SK-N-SH (cell line): Measurements from ENCODE around the gene PDE4B. TPM values are rescaled to one million over a fixed set of nuclear protein-coding genes. Genes with fewer than 3 reads are reported as not detected.

Source experiments
- CTCF ChIA-PET: fragments of 300-600, 350-600 bp; formaldehyde crosslinking; extraction: SDS; loops from one replicate; lab custom pipeline; 2021; lab: Yijun Ruan, JAX
- POLR2A ChIA-PET: fragments of 350-600 bp; sonication (Branson Sonifier 250); formaldehyde crosslinking; extraction: SDS; loops from one replicate; lab custom pipeline; 2020; ENCODE audit warnings: antibody characterized with exemption, inconsistent platforms; lab: Yijun Ruan, JAX
- DNase-seq: peaks from one replicate; pipeline ENCODE4 v3.0.0; 2012
- H2AFZ ChIP-seq: fragments of 200-600 bp; sonication (generic); 2 replicates; pipeline ENCODE4 v1.8.1; 2016; ENCODE audit warnings: antibody characterized with exemption, mild to moderate bottlenecking, low read depth
- H3F3A ChIP-seq: fragments of 200-600 bp; sonication (generic); replicated peaks from 2 replicates; pipeline ENCODE3; 2016; ENCODE audit warnings: antibody characterized with exemption, mild to moderate bottlenecking; ENCODE audit not compliant: insufficient read depth
- H3K27ac ChIP-seq, 2 experiments: fragments of 200-500 bp in 1 of 2; fragments of 200-600 bp in 1 of 2; sonication (Bioruptor generic) in 1 of 2; sonication (generic), shearing (Covaris generic) in 1 of 2; 2 replicates each; pipeline versions ENCODE4 v1.5.1 to v1.6.1; 2014 to 2016; ENCODE audit warnings: low read depth in 2 of 2, inconsistent platforms in 1 of 2, low read length in 1 of 2, mild to moderate bottlenecking in 1 of 2, mixed read lengths in 1 of 2
- H3K27me3 ChIP-seq: fragments of 200-600 bp; sonication (generic), shearing (Covaris generic); 2 replicates; pipeline ENCODE4 v1.6.1; 2016; ENCODE audit warnings: mixed run types; ENCODE audit not compliant: insufficient read depth
- H3K36me3 ChIP-seq, 2 experiments: fragments of 200-500 bp in 1 of 2; fragments of 200-600 bp in 1 of 2; sonication (Bioruptor generic) in 1 of 2; sonication (generic) in 1 of 2; replicated peaks in 1 of 2; 2 replicates each; pipeline versions ENCODE3 to v1.5.1; 2014 to 2016; ENCODE audit warnings: low read length in 1 of 2, mild to moderate bottlenecking in 1 of 2; ENCODE audit not compliant: insufficient read depth in 2 of 2, control insufficient read depth in 1 of 2
- H3K4me1 ChIP-seq, 2 experiments: fragments of 200-500 bp in 1 of 2; fragments of 200-600 bp in 1 of 2; sonication (Bioruptor generic) in 1 of 2; sonication (generic), shearing (Covaris generic) in 1 of 2; 2 replicates each; pipeline versions ENCODE4 v1.5.1 to v1.6.1; 2014 to 2016; ENCODE audit warnings: low read depth in 1 of 2, low read length in 1 of 2, mixed run types in 1 of 2; ENCODE audit not compliant: insufficient read depth in 2 of 2, control insufficient read depth in 1 of 2
- H3K4me2 ChIP-seq: fragments of 200-600 bp; sonication (generic), shearing (Covaris generic); 2 replicates; pipeline ENCODE4 v1.6.1; 2017; ENCODE audit warnings: mixed run types
- H3K4me3 ChIP-seq, 2 experiments: fragments of 200-500 bp in 1 of 2; fragments of 200-600 bp in 1 of 2; sonication (Bioruptor generic) in 1 of 2; sonication (generic), shearing (Covaris generic) in 1 of 2; 2 replicates each; pipeline versions ENCODE4 v1.5.1 to v1.8.1; 2014 to 2016; ENCODE audit warnings: low read depth in 2 of 2, inconsistent platforms in 1 of 2, low read length in 1 of 2, mild to moderate bottlenecking in 1 of 2, mixed read lengths in 1 of 2, moderate library complexity in 1 of 2
- H3K79me2 ChIP-seq: fragments of 200-600 bp; sonication (generic); 2 replicates; pipeline ENCODE4 v1.8.1; 2017; ENCODE audit warnings: mild to moderate bottlenecking; ENCODE audit not compliant: insufficient read depth
- H3K9ac ChIP-seq: fragments of 200-600 bp; sonication (generic); 2 replicates; pipeline ENCODE4 v1.6.1; 2017; ENCODE audit warnings: mixed run types
- H3K9me2 ChIP-seq: fragments of 200-600 bp; sonication (generic); 2 replicates; pipeline ENCODE4 v1.6.1; 2017; ENCODE audit warnings: mixed run types
- H3K9me3 ChIP-seq: fragments of 200-600 bp; sonication (generic); 2 replicates; pipeline ENCODE4 v1.6.1; 2017; ENCODE audit warnings: mixed run types, mild to moderate bottlenecking, moderate library complexity
- H4K20me1 ChIP-seq: fragments of 200-600 bp; sonication (generic); 2 replicates; pipeline ENCODE4 v1.6.1; 2017; ENCODE audit warnings: mild to moderate bottlenecking, mixed run types; ENCODE audit not compliant: insufficient read depth
- CHD2 ChIP-seq: fragments of 150-350 bp; IDR thresholded peaks from 2 replicates; pipeline ENCODE4 v1.6.1; 2018; ENCODE audit warnings: low read length; ENCODE audit not compliant: partially characterized antibody
- FOSL2 ChIP-seq: IDR thresholded peaks from 2 replicates; pipeline ENCODE4 v1.4.0; 2012; ENCODE audit warnings: low read depth, mild to moderate bottlenecking, moderate library complexity, borderline replicate concordance
- FOXM1 ChIP-seq: IDR thresholded peaks from 2 replicates; pipeline ENCODE4 v1.4.0; 2012; ENCODE audit warnings: low read depth, mild to moderate bottlenecking
- GABPA ChIP-seq: IDR thresholded peaks from 2 replicates; pipeline ENCODE4 v1.4.0; 2012; ENCODE audit warnings: low read depth, mild to moderate bottlenecking
- GATA2 ChIP-seq: sonication (generic); formaldehyde crosslinking; IDR thresholded peaks from 2 replicates; pipeline ENCODE4 v1.5.0; 2020; ENCODE audit warnings: mild to moderate bottlenecking, missing genetic modification reagents
- JUND ChIP-seq: IDR thresholded peaks from 2 replicates; pipeline ENCODE4 v1.4.0; 2012
- MEF2A ChIP-seq: IDR thresholded peaks from 2 replicates; pipeline ENCODE4 v1.4.0; 2012; ENCODE audit warnings: low read depth, borderline replicate concordance
- RAD21 ChIP-seq: IDR thresholded peaks from 2 replicates; pipeline ENCODE4 v1.6.1; 2012; ENCODE audit warnings: mild to moderate bottlenecking, low read length
- RCOR1 ChIP-seq: fragments of 150-350 bp; IDR thresholded peaks from 2 replicates; pipeline ENCODE4 v1.6.1; 2017; ENCODE audit warnings: antibody characterized with exemption, low read length
- RFX5 ChIP-seq: IDR thresholded peaks from 2 replicates; pipeline ENCODE4 v1.6.1; 2012; ENCODE audit warnings: mild to moderate bottlenecking, improper control_type of control experiment, low read length
- SIN3A ChIP-seq: IDR thresholded peaks from 2 replicates; pipeline ENCODE4 v1.6.1; 2012; ENCODE audit warnings: low read depth, mild to moderate bottlenecking, low read length, moderate library complexity, borderline replicate concordance
- TAF1 ChIP-seq: IDR thresholded peaks from 2 replicates; pipeline ENCODE4 v1.6.1; 2012; ENCODE audit warnings: low read depth, mild to moderate bottlenecking, low read length, moderate library complexity, borderline replicate concordance
- TCF12 ChIP-seq: IDR thresholded peaks from 2 replicates; pipeline ENCODE4 v1.4.0; 2012
- TEAD4 ChIP-seq: IDR thresholded peaks from 2 replicates; pipeline ENCODE4 v1.4.0; 2012; ENCODE audit warnings: mild to moderate bottlenecking, borderline replicate concordance; ENCODE audit not compliant: insufficient read depth
- YY1 ChIP-seq: IDR thresholded peaks from 2 replicates; pipeline ENCODE4 v1.4.0; 2012; ENCODE audit warnings: low read depth, mild to moderate bottlenecking
- WGBS: methylation state at CpG from one replicate; pipeline ENCODE4 v1.1.6; 2017; ENCODE audit warnings: low lambda C conversion rate; 5-methylcytosine and 5-hydroxymethylcytosine counted together
- polyA plus RNA-seq, 3 experiments: library from polyadenylated mRNA; depleted of rRNA; stranded (reverse); fragments of >200 nt; gene quantifications; 2 replicates each; pipeline ENCODE4 v1.2.3, GENCODE V29; 2012
- TF ChIP-seq, protein P1 (sequence below): fragments of 150-350 bp; IDR thresholded peaks from 2 replicates; pipeline ENCODE4 v1.6.1; 2017; ENCODE audit warnings: antibody characterized with exemption, low read length, low read depth, borderline replicate concordance
- TF ChIP-seq, protein P2 (sequence below): IDR thresholded peaks from 2 replicates; pipeline ENCODE4 v1.4.0; 2012; ENCODE audit warnings: low read depth, borderline replicate concordance
- TF ChIP-seq, protein P3 (sequence below): IDR thresholded peaks from 2 replicates; pipeline ENCODE4; 2012
- TF ChIP-seq, protein P4 (sequence below): IDR thresholded peaks from 2 replicates; pipeline ENCODE4 v1.4.0; 2012; ENCODE audit warnings: low read depth
- TF ChIP-seq, protein P5 (sequence below): fragments of 200-600 bp; sonication (generic); IDR thresholded peaks from 2 replicates; pipeline ENCODE4 v1.6.1; 2017; ENCODE audit warnings: antibody characterized with exemption, mild to moderate bottlenecking, moderate library complexity

The PDE4B gene
- polyA plus RNA-seq, 1 of the 3 experiments (the other 2 are of a cell fraction): 1.9 TPM

DNA sequence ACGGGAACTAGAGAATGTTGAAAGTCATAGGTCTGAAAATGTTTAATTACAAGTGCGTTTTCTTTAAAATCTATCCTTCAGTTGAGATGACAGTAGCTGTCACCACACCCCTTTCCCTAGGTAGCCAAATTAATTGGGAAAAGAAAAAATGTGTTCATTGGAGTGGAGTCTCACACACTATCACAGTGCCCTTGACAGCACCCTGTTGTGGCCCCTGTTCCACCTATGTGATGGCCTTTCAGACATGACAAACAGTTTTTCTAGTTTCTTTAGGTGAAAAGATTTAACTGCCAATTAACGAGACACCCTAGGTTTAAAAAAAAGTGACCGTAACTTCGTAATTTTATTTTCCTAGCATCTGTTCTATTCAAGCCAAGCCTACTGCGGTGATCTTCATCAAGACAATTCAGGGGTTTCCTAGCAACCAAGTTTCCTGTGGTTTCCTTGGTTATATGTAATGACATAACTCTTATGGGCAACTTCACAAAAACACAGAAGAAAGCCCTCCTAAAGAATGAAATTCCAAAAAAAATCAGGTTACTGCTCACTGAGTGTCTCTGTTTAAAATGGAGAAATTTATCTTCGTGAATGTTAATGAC is 298.3 kb downstream of the PDE4B start:
- H3K4me3 ChIP-seq: no peak overlapping the region
- ChIA-PET POLR2A (no interaction called here), CTCF (no interaction called here)
- no peaks in the 10 kb centered on the region for H3K36me3 ChIP-seq
- H2AFZ ChIP-seq: no peak overlapping the region
- H3K9me2 ChIP-seq: no peaks in the 10 kb centered on the region
- H3K4me1 ChIP-seq: no peaks in the 10 kb centered on the region
- H3K79me2 ChIP-seq: no peaks in the 10 kb centered on the region
- no peak overlapping the region for H3K9ac ChIP-seq
- no peak overlapping the region for H3K4me2 ChIP-seq
- TF ChIP-seq, protein P1, sequence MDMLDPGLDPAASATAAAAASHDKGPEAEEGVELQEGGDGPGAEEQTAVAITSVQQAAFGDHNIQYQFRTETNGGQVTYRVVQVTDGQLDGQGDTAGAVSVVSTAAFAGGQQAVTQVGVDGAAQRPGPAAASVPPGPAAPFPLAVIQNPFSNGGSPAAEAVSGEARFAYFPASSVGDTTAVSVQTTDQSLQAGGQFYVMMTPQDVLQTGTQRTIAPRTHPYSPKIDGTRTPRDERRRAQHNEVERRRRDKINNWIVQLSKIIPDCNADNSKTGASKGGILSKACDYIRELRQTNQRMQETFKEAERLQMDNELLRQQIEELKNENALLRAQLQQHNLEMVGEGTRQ: no peak
- TF ChIP-seq FOSL2: no peak
- TF ChIP-seq, protein P2, sequence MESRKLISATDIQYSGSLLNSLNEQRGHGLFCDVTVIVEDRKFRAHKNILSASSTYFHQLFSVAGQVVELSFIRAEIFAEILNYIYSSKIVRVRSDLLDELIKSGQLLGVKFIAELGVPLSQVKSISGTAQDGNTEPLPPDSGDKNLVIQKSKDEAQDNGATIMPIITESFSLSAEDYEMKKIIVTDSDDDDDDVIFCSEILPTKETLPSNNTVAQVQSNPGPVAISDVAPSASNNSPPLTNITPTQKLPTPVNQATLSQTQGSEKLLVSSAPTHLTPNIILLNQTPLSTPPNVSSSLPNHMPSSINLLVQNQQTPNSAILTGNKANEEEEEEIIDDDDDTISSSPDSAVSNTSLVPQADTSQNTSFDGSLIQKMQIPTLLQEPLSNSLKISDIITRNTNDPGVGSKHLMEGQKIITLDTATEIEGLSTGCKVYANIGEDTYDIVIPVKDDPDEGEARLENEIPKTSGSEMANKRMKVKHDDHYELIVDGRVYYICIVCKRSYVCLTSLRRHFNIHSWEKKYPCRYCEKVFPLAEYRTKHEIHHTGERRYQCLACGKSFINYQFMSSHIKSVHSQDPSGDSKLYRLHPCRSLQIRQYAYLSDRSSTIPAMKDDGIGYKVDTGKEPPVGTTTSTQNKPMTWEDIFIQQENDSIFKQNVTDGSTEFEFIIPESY: no peak
- no peak for TF ChIP-seq TAF1
- no peak for TF ChIP-seq CHD2
- TF ChIP-seq RAD21: no peak
- TF ChIP-seq RCOR1: no peak
- TF ChIP-seq MEF2A: no peak
- no peak for TF ChIP-seq JUND
- no peak for TF ChIP-seq RFX5
- TF ChIP-seq SIN3A: no peak
- TF ChIP-seq GABPA: no peak
- TF ChIP-seq GATA2 (CRISPR knock-in tag): no peak
- no peak for TF ChIP-seq TEAD4
- TF ChIP-seq YY1: no peak
- no peak for TF ChIP-seq FOXM1
- TF ChIP-seq, protein P3, sequence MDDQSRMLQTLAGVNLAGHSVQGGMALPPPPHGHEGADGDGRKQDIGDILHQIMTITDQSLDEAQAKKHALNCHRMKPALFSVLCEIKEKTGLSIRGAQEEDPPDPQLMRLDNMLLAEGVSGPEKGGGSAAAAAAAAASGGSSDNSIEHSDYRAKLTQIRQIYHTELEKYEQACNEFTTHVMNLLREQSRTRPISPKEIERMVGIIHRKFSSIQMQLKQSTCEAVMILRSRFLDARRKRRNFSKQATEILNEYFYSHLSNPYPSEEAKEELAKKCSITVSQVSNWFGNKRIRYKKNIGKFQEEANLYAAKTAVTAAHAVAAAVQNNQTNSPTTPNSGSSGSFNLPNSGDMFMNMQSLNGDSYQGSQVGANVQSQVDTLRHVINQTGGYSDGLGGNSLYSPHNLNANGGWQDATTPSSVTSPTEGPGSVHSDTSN: no peak
- no peak for TF ChIP-seq TCF12
- TF ChIP-seq, protein P4, sequence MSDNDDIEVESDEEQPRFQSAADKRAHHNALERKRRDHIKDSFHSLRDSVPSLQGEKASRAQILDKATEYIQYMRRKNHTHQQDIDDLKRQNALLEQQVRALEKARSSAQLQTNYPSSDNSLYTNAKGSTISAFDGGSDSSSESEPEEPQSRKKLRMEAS: no peak
- TF ChIP-seq, protein P5, sequence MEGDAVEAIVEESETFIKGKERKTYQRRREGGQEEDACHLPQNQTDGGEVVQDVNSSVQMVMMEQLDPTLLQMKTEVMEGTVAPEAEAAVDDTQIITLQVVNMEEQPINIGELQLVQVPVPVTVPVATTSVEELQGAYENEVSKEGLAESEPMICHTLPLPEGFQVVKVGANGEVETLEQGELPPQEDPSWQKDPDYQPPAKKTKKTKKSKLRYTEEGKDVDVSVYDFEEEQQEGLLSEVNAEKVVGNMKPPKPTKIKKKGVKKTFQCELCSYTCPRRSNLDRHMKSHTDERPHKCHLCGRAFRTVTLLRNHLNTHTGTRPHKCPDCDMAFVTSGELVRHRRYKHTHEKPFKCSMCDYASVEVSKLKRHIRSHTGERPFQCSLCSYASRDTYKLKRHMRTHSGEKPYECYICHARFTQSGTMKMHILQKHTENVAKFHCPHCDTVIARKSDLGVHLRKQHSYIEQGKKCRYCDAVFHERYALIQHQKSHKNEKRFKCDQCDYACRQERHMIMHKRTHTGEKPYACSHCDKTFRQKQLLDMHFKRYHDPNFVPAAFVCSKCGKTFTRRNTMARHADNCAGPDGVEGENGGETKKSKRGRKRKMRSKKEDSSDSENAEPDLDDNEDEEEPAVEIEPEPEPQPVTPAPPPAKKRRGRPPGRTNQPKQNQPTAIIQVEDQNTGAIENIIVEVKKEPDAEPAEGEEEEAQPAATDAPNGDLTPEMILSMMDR: no peak
- no peaks in the 10 kb centered on the region for H3K9me3 ChIP-seq
- H3K27ac ChIP-seq: no peak overlapping the region
- H3F3A ChIP-seq: no peaks in the 10 kb centered on the region
- no peak for DNase-seq
- no peaks in the 10 kb centered on the region for H4K20me1 ChIP-seq
- WGBS: 88% methylated on average over 7 of the region's 7 CpGs
- no peaks in the 10 kb centered on the region for H3K27me3 ChIP-seq
